Esophagus mucosa (tissue), 1 donor: ENCODE results near the gene H2BK1. TPM values are rescaled to one million over a fixed set of nuclear protein-coding genes. Genes with fewer than 3 reads are reported as not detected.

Experiments used
- ATAC-seq: fragments of 200-7000 bp; cut with Tn5 transposase; one replicate; pipeline ENCODE4 v1.9.1; 2020
- total RNA-seq: library from RNA; stranded (reverse); gene quantifications from one replicate; pipeline ENCODE4 v1.2.4, GENCODE V29; 2023
- donor health status: DM: yes; HTN: yes; CAD: no.

The H2BK1 gene
- total RNA-seq, 1 donor from 2014 or later = not detected

- peak; percentile 93 for ATAC-seq
These were observed 22.0 kb upstream of the H2BK1 start, which contains the start of gene CHPF2 for GRCh38 chr7:151232091-151232916. Gene CHPF2, plus strand, starts transcription at chr7:151232483. Its CDS starts 1,529 bp downstream, at chr7:151234012.

GRCh38 chr7:151231080-151231479 lies 20.8 kb upstream of the H2BK1 start:
- ATAC-seq = no peak

- ATAC-seq = no peak
These were observed 19.0 kb upstream of the H2BK1 start for GRCh38 chr7:151229249-151229648.

- ATAC-seq = no peak
These were observed 18.0 kb upstream of the H2BK1 start for GRCh38 chr7:151228024-151228866.

- ATAC-seq = peak; percentile 100
These were observed 16.8 kb upstream of the H2BK1 start, which contains the start of gene ABCF2 for GRCh38 chr7:151226875-151227782. Gene ABCF2, minus strand, starts transcription at chr7:151227205. Its CDS starts 747 bp downstream, at chr7:151226458.

GRCh38 chr7:151226560-151226874 lies 16.2 kb upstream of the H2BK1 start:
- ATAC-seq = peak; percentile 7

- ATAC-seq = no peak
These were observed 15.7 kb upstream of the H2BK1 start for GRCh38 chr7:151225948-151226510.

- ATAC-seq = no peak
These were observed 13.4 kb upstream of the H2BK1 start for GRCh38 chr7:151223728-151224127.

- peak; percentile 61 for ATAC-seq
These were observed 7.9 kb upstream of the H2BK1 start for GRCh38 chr7:151218170-151218569.

- no peak for ATAC-seq
These were observed 5.1 kb upstream of the H2BK1 start for GRCh38 chr7:151215396-151215795.

GRCh38 chr7:151213826-151214225 lies 3.5 kb upstream of the H2BK1 start:
- no peak for ATAC-seq

GRCh38 chr7:151212626-151213025 lies 2.3 kb upstream of the H2BK1 start:
- no peak for ATAC-seq

- ATAC-seq = no peak
These were observed 976 bp upstream of the H2BK1 start for GRCh38 chr7:151211155-151211772.

- ATAC-seq = no peak
These were observed 700 bp downstream of the H2BK1 start for GRCh38 chr7:151209588-151209987.

- ATAC-seq = no peak
These were observed 1.9 kb downstream of the H2BK1 start for GRCh38 chr7:151208253-151208862.

- ATAC-seq = no peak
These were observed 2.5 kb downstream of the H2BK1 start for GRCh38 chr7:151207804-151208203.

- no peak for ATAC-seq
These were observed 3.0 kb downstream of the H2BK1 start for GRCh38 chr7:151207315-151207714.

GRCh38 chr7:151206914-151207313 lies 3.4 kb downstream of the H2BK1 start:
- no peak for ATAC-seq

- no peak for ATAC-seq
These were observed 4.6 kb downstream of the H2BK1 start for GRCh38 chr7:151205730-151206129.

GRCh38 chr7:151204383-151205032 lies 5.8 kb downstream of the H2BK1 start:
- peak; percentile 27 for ATAC-seq

- no peak for ATAC-seq
These were observed 7.5 kb downstream of the H2BK1 start for GRCh38 chr7:151202836-151203235.
